Measurements from ENCODE around the gene ZNF683. TPM values are rescaled to one million over a fixed set of nuclear protein-coding genes. Genes with fewer than 3 reads are reported as not detected.

The ZNF683 gene
- total RNA-seq, 2 donors from 2014 or later: 0.47 TPM; not detected in 1

- Histone ChIP-seq H3K4me3 (no peak overlapping the region), H3K9me3 (no peaks in the 10 kb centered on the region), H3K27me3 (no peaks in the 10 kb centered on the region), H3K4me1 (no peaks in the 10 kb centered on the region), H3K9ac (ENCODE audit: low read depth in 2 of 2, low read length in 2 of 2) (no peak overlapping the region), H3K36me3 (no peaks in the 10 kb centered on the region), H3K27ac (no peak overlapping the region)
- DNase-seq: no peak
- intact Hi-C loops (cut with DNase I): loop anchor here (10.0 kb wide), 1 partner anchor 164 kb away; the partner anchor contains the start of genes C1orf232 and ZNF593
- TF ChIP-seq CTCF (IDR thresholded peaks at IDR 0.05): no peak
Measured at GRCh38 chr1:26328597-26328996, 44.0 kb downstream of the ZNF683 start.

GRCh38 chr1:26327956-26328362 lies 44.6 kb downstream of the ZNF683 start:
- H3K36me3 ChIP-seq: no peaks in the 10 kb centered on the region
- H3K4me1 ChIP-seq: no peaks in the 10 kb centered on the region
- DNase-seq: no peak
- intact Hi-C loops (cut with DNase I): loop anchor here (10.0 kb wide), 1 partner anchor 163 kb away; the partner anchor contains the start of genes C1orf232 and ZNF593
- H3K27me3 ChIP-seq: no peaks in the 10 kb centered on the region
- H3K4me3 ChIP-seq: no peak overlapping the region
- no peaks in the 10 kb centered on the region for H3K9me3 ChIP-seq
- no peak overlapping the region for H3K9ac ChIP-seq (ENCODE audit: low read depth in 2 of 2, low read length in 2 of 2)
- TF ChIP-seq CTCF (IDR thresholded peaks at IDR 0.05): no peak
- no peak overlapping the region for H3K27ac ChIP-seq

- intact Hi-C loops (cut with DNase I): loop anchor here (5.0 to 10.0 kb wide), 3 partner anchors 38 to 160 kb away; partner anchors contain the start of genes C1orf232 and ZNF593
Measured at GRCh38 chr1:26324550-26324949, 48.0 kb downstream of the ZNF683 start.

GRCh38 chr1:26323382-26323781 lies 49.2 kb downstream of the ZNF683 start:
- no peak overlapping the region for H3K27ac ChIP-seq
- no peaks in the 10 kb centered on the region for H3K9me3 ChIP-seq
- no peak overlapping the region for H3K9ac ChIP-seq (ENCODE audit: low read depth in 2 of 2, low read length in 2 of 2)
- intact Hi-C loops (cut with DNase I): loop anchor here (5.0 to 10.0 kb wide), 3 partner anchors 39 to 159 kb away; partner anchors contain the start of genes C1orf232 and ZNF593
- H3K4me1 ChIP-seq: no peaks in the 10 kb centered on the region
- no peaks in the 10 kb centered on the region for H3K36me3 ChIP-seq
- TF ChIP-seq CTCF (IDR thresholded peaks at IDR 0.05): no peak
- no peak overlapping the region for H3K4me3 ChIP-seq
- H3K27me3 ChIP-seq: no peaks in the 10 kb centered on the region
- no peak for DNase-seq

More at GRCh38 chr1:26324550-26324949, 48.0 kb downstream of the ZNF683 start:
- H3K27me3 ChIP-seq: no peaks in the 10 kb centered on the region
- H3K9ac ChIP-seq (ENCODE audit: low read depth in 2 of 2, low read length in 2 of 2): no peak overlapping the region
- no peak for DNase-seq
- no peak for TF ChIP-seq CTCF (IDR thresholded peaks at IDR 0.05)
- no peak overlapping the region for H3K27ac ChIP-seq
- no peak overlapping the region for H3K4me3 ChIP-seq
- no peaks in the 10 kb centered on the region for H3K4me1 ChIP-seq
- H3K9me3 ChIP-seq: no peaks in the 10 kb centered on the region
- no peaks in the 10 kb centered on the region for H3K36me3 ChIP-seq

GRCh38 chr1:26322042-26322331 lies 50.6 kb downstream of the ZNF683 start:
- Histone ChIP-seq H3K4me3 (no peak overlapping the region), H3K4me1 (no peaks in the 10 kb centered on the region), H3K27ac (no peak overlapping the region), H3K9ac (ENCODE audit: low read depth in 2 of 2, low read length in 2 of 2) (no peak overlapping the region), H3K36me3 (no peaks in the 10 kb centered on the region), H3K9me3 (no peaks in the 10 kb centered on the region), H3K27me3 (no peaks in the 10 kb centered on the region)
- intact Hi-C loops (cut with DNase I): loop anchor here (5.0 to 10.0 kb wide), 3 partner anchors 40 to 157 kb away; partner anchors contain the start of genes C1orf232 and ZNF593
- TF ChIP-seq CTCF (IDR thresholded peaks at IDR 0.05): no peak
- no peak for DNase-seq
